Left ventricle myocardium superior (tissue), 1 donor: ENCODE measurements around the gene LYPD6. TPM values are rescaled to one million over a fixed set of nuclear protein-coding genes. Genes with fewer than 3 reads are reported as not detected.

Source experiments
- ATAC-seq: fragments of 200-7000 bp; cut with Tn5 transposase; one replicate; pipeline ENCODE4 v1.9.1; 2020; ENCODE audit warnings: mild to moderate bottlenecking, moderate library complexity
- DNase-seq: peaks from one replicate; pipeline ENCODE4 v3.0.0-alpha.2; 2020
- intact Hi-C: fragments of 100-400 bp; cut with micrococcal nuclease; formaldehyde crosslinking; loops from one replicate; pipeline ENCODE4 v1.11.0; 2022
- total RNA-seq: library from RNA; stranded (reverse); fragmentation: NEBNext Ultra II Directional; extraction: Animal tissue kit (Norgen Biotek cat#: 25700); gene quantifications from one replicate; pipeline ENCODE4 v1.2.1, GENCODE V29; 2021
- donor health status: DM: no; HTN: yes; CAD: no; lungs with severe emphysema.

Gene LYPD6
- total RNA-seq, 1 donor from 2014 or later = 0.30 TPM

DNA sequence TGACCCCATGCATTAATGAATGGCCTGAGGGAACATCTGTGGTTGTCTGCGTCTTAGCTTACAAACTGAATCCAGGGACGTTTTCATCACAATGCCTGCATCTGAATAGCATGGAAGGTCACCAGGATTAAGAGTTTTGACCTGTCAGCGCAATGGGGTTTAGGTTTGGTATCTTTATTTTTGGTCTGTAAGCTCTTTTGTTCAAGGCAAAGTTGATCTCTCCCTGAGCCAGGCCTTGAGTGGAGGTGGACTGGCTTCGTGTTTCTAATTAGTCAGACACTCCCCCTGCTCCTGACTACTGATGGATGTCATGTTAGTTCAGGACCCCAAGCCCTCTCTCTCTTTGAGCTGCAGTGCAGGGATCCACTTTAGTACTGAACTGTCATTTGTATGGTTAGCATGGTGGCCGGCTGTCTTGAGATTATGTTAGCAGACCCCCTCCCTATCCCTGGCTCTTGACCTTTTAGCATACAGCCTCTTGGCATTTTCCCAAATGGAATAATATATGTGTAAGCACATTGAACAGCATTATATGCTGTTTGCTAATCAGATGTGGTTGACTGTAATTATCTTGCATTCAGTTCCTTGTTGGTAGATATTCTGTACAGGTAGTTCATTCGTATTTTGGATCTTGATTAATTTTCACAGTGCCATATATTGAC lies 59.2 kb downstream of the LYPD6 start:
- intact Hi-C loops = no loop called here
- DNase-seq (no peak), ATAC-seq (no peak)

DNA sequence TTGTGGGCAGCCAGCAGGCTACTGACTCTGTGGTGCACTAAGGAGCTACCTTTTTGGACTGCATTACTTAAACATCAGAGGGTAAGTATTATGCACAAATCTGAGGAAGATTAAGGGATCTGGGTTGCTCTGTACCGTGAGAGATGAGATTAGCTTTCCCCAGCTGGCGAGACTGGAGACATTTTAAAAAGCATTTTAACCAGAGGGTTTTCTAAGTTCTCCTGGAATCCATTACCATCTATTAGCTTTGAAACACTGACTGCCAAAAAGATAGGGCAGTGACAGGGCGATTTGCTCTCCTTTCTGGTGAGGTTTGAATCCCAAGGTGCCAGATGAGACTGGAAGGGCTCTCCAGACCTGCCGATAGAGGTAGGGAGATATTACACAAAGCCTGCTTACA lies 63.2 kb downstream of the LYPD6 start:
- ATAC-seq (no peak), DNase-seq (no peak)
- intact Hi-C loops = no loop called here

DNA sequence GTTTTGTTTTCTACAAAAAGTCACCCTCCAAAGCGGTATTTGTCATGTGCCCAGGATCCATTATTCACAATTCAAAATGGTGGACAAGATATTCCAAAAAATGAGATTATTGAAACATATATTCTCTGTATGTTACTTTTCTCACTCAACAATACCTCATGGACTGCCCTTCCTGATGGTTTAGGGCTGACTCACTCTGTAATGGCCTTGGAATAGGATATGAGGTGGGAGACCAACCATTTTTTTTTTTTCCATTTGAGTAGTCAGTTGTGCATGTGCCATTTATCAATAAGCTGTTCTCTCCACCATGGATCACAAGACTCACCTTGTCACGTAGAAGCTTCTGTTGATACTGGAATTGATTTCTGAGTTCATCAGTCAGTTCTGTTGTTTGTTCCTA lies 64.5 kb downstream of the LYPD6 start:
- DNase-seq = no peak
- no peak for ATAC-seq
- intact Hi-C loops = no loop called here

DNA sequence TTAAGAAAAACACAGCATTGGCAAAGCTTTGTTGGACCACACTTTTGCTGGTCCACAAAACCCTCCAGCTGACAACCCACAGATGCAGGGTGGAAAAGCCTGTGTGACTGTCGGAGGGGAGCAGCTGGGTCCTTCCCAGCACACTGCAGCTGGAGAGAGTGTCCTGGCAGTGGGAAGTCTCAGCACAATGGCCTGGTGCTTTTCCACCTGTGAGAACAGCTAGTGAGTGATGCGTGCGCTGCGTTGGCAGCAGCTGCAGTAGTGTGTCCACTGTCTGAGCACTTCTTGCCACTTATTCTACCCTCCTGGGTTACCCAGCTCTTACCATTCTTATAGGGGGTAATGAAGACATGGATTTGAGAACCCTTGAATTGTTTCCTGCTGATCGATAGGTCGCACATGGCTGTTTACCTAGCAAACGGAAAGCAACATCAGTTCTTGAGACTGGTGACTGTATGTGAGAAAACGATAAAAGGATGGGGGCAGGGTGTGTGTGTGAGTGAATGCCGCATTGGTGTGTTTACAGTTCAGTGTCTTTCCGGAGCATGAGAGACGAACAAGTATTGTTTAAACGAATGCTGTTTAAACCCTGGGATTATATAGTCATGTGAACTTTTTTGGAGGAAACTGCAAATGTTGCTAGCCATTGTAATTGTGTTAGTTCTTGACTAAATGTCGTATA lies 69.7 kb downstream of the LYPD6 start:
- intact Hi-C loops = no loop called here

DNA sequence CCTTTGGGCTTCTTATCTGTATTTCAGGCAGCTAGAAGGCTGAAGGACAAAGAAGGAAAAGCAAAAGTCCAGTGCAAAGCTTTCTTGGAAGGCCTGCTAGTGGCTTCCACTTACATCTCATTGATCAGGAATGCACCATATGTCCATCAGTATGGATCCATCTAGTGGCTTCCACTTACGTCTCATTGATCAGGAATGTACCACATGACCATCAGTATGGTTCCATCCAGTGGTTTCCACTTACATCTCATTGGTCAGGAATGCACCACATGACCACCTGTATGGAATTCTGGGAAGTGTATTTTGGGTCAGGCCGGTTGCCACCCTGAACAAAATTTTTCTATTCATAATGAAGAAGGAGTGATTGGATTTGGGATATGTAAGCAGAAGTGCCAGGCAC lies 70.6 kb downstream of the LYPD6 start:
- DNase-seq = no peak
- intact Hi-C loops = no loop called here
- ATAC-seq = no peak

More for the DNA sequence above, 69.7 kb downstream of the LYPD6 start:
- ATAC-seq = no peak
- no peak for DNase-seq

DNA sequence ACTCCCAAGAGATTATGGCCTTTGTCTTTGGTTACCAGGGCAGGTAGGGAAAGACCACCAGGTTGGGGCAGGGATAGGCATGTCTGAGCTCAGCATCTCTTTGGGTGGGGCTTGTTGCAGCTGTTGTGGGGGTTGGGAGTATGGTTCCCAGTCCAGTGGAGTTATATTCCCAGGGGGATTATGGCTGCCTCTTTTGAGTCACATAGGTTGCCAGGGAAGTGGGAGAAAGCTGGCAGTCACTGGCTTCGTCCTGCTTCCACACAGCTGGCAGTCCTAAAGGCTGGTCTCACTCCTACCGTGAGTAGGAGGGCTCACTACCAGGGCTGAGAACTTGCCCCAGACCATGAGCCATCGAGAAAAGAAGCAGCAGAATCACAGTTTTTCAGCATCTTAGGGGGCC lies 79.1 kb downstream of the LYPD6 start:
- no peak for ATAC-seq
- intact Hi-C loops = no loop called here
- DNase-seq = no peak

DNA sequence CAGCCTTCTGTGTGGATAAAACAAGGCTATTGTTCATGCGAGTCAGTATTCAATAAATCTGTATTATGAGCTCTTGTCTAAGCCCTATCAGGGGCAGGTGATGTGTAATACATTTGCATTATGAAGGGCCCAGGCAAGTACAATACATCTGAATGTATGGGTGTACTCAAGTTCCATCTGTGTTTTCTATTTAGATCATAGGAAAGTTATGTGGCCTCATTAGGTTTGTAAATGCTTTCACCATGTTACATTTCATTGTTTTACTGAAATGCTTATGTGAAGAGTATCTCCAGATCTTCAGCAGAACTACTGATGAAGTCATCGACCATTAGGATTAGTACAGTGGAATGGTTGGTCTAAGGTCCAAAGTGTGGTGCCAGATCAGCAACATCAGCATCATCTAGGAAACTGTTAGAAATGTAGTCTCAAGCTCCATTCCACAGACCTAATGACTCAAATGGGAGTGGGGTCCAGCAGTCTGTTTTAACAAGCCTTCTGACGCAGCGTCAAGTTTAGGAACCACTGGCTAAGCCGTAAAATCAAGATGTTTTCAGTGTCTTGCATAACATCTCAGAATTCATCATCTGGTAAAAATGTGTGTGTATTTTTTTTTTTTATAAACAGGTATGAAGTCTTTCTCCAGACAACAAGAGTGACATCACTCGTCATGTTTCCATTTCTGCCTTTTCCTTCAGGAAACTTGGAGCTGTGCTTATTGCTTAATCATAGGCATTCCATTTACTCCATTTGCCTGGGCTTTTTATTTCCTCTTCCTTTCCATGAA lies 80.5 kb downstream of the LYPD6 start:
- ATAC-seq (no peak), DNase-seq (no peak)
- intact Hi-C loops = no loop called here

DNA sequence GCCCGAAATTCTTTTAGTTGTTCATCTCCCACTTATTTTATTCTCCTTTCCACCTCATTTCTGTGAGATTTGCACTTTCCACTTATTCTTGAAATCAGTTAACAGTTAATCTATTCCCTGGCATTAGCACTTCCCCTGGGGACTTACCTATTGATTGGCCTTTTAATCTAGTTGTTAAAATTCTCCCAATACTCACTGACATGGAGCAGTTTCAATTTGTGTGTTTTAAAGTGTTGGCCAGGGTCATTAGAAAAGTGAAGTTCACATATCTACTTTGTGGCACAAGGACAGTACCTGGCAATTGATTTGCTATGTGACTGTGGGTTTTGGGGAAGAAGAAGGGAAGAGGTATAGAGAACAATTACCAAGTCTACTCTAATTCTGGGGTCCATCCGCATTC lies 83.1 kb downstream of the LYPD6 start:
- intact Hi-C loops = no loop called here
- ATAC-seq (no peak), DNase-seq (no peak)

DNA sequence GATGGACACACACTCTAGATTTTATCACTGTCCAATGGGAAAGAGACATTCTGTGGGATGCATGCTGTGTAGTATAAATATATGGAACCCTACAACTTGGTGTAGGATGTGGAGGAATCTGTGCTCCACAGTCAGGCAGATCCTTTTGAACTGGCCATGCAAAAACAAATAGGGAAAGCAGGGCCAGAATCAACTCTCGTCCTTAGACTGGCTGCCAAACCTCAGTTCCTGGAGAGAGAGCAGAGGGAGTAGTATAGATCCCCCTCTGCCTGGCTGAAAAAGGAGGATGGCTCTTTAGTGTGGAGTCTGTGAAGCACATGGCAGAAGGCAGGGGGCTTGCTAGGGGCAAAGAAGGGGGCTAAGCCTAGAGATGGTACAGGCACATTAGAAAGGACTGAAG lies 84.7 kb downstream of the LYPD6 start:
- intact Hi-C loops = no loop called here
- ATAC-seq (no peak), DNase-seq (no peak)

DNA sequence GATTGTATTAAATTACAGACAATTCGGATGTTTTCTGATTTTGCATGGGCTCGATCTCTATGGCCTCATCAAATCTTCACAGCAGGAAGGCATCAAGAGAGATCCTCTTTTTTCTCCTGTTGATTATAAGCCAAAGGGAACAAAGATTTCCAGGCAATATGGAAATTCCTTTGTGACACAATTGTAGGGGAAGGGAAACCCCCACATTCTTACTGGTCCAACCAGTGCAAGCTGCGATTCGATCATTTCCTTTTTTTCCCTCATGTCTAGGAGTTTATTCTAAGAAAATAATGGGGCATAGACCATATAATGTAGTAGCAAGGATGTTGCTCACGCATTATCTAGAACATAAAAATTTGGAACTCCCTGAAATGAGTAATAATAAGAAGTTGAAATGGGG lies 87.7 kb downstream of the LYPD6 start:
- intact Hi-C loops = no loop called here
- no peak for ATAC-seq
- no peak for DNase-seq

DNA sequence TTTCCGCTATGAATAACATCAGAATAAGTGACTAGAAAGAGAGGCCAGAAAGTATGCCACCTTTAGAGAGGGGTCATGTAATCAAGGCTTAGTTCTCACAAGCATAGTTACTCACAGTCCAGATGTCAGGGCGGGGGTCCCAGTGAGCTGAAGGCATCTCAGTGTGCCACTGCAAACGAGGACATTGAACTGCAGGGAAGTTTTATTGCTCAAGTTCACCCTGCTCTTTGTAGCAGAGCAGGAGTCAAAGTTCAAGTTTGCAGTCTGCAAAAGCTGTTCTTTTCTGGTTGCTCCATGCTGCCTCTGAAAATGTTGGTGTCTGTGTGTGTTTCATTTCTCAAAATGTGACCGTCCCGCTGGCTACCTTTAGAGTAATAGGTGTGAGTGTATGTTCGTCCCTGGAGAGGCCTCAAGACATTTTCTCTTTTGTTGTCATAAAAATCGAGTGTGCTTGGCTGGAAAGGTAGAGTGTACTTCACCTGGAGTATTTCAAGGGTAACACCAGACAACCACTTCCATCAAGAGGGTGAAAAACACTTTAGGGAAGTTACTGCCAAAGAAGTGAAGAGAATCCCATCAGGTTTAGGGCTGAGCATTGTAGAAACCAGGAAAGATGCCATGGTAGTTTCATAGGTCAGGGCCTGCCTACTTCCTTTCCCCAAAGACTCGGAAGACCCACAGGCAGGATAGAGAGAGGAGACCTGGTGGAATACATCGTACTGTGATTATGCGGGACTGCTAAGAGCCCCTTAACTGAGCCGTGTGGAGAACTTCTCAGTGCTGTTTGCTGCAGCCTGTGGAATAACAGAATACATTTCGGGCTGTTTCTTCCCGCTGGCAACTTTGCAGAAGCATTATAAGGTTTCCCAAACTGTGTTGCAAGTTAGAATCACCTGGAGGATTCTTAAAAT lies 89.9 kb downstream of the LYPD6 start:
- no peak for ATAC-seq
- DNase-seq = no peak
- intact Hi-C loops = no loop called here

DNA sequence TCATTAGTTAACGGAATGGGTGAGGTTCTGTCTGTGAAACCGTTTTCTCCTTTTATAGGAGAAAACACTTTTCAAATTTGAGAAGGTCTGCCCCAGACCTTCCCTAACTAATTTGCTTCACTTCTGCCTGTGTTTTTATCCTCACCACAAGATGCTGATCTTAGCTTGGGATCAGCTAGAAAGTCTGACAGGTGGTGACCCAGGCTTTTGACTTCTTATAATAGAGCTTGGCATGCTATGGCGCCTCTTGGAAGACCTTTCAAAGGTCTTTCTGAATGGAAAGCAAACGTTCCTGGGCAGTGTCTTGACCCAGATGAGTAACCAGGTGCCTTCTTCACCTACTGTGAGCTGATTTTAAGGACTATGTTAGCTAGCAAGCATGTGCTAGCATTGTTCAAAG lies 91.4 kb downstream of the LYPD6 start:
- intact Hi-C loops = no loop called here
- ATAC-seq (no peak), DNase-seq (no peak)

DNA sequence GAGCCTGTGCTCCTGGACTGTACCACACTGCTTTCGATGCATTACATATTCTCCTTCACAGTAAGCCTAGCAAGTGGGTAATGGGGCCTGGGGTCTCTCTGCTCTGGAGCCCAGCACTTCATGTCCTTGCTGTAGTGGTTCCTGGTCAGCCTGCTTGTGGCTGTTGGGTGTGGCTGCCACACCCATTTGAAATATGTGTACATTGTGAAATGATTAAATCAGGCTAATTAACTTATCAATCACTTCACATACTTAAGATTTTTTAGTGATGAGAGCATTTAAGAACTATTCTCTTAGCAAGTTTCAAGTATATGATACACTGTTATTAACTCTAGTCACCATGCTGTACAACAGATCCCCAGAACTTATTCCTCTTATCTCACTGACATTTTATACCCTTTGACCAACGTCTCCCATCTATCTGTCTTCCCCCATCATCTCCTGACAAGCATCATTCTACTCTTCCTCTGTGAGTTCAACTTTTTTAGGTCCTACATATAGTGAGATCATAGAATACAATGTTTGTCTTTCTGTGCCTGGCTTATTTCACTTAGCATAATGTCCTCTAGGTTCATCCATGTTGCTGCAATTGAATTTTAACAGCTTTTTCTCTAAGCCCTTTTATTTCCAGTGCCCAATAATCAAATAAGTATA lies 92.1 kb downstream of the LYPD6 start:
- DNase-seq = no peak
- no peak for ATAC-seq
- intact Hi-C loops = no loop called here

DNA sequence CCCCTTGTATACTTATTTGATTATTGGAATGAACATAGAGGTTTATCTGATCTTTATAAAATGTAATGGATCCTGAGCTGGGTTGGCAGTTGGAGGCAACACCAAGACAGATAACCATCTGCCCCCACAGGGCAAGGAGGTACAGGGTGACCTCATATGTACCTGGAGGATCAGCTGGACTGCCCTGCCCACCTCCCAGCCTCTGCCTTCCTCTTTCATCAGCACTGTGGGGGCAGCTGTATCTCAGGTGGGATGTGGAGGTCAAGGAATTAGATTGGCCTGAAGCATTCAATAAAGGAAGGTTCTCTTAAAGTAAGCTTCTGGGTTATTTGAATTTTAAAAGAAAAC lies 92.6 kb downstream of the LYPD6 start:
- no peak for ATAC-seq
- intact Hi-C loops = no loop called here
- no peak for DNase-seq

DNA sequence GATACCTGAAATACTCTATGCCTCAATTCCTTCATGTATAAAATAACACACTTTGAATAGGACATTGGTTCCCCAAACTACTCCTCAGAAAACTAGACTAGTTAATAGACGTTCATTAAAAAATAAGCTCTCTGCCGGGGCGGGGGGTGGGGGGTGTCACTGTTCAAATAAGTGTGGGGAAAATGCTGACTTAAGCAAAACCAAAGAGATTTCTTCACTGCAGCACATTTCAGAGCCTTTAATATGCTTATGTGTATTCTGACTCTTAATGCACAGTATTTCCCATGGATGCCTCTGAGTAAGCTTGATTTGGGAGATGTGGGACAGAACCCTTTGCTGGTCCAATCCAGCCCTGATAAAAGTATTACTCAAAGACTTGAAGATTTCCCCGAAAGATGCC lies 93.2 kb downstream of the LYPD6 start:
- intact Hi-C loops = no loop called here

DNA sequence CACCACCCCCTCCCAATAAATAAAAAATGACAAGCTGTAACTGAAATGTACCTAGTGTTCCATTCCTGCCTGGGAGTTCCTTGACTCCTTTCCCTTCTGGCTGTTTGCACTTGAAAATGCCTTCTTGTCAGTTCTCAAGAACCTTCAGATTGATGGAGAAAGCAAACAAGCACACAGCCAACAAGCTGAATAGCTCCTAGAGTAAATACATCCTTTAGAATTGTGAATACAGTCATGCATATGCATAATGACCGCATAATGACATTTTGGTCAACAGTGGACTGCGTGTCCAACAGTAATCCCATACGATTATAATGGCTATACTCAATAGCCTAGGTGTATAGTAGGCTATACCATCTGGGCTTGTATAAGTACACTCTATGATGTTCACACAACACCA lies 97.0 kb downstream of the LYPD6 start:
- intact Hi-C loops = no loop called here
- ATAC-seq = no peak
- no peak for DNase-seq

More for the DNA sequence above, 93.2 kb downstream of the LYPD6 start:
- DNase-seq (no peak), ATAC-seq (no peak)

DNA sequence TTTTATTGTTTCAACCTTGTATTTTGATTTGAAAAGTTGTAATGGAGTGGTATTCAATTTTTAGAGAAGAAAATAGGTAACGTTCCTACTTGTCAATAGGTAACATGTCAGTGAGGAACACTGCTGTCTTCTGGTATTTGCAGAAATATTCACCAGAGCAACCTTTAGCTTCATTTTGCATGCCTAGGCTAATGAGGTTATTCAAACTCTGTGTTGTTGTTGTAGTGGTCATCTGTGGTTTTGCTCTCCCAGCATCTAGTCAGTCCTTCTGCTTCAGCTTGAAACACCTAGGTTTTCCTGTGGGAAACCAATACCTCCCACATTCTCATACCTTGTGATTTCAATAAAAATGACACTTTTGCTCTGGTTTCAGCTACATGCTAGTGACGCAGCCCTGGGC lies 98.4 kb downstream of the LYPD6 start:
- intact Hi-C loops = no loop called here
- no peak for ATAC-seq
- no peak for DNase-seq

DNA sequence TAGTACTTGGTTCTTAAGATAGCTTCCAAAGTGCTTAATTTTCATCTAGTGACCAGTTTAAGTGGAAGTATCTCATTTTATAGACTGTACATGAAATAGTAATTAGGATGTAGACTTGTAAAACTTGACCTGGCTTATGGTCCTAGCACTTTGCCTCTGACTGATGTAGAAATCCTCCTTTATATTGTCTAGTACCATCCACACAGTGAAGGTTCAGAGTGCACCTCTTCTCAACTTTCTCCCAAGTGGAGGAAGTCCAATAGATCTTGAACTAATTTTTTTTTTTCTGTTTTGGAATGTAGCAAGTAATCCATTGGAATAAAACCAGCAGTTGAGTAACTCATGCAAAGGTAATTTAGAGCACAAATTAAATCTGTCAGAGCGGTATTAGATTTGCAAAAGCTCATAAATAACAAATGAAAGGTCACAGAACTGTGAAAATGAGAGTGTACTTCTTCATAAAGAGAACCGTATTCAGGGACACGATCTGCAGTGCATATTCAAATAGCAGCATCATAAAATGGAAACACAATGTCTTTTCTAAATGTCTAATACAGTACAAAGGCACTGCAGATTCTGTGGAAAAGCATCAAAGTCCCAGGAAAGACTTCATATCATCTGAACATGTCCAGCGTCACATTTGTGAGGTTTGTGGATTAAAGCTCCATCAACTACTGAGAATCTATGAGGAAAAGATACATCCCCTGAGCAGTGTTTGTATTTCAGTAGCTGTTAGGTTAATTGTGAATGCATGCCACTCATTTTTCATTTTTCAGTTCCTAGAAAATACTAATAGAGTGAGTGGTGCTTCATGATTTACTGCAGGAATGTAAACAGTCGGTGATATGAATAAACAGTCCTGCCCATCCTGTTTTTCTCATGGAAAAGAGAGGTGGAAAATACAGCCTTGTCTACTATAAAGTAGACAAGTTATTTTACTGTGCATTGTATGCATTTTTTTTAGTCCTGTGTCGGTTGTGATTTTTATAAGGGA lies 100.7 kb downstream of the LYPD6 start:
- no peak for ATAC-seq
- DNase-seq = no peak
- intact Hi-C loops = no loop called here
